Activated T-cell treated with anti-CD3 and anti-CD28 coated beads for 24 hours (primary cell): ENCODE data around the gene SIN3B.

Experiments
- DNase-seq: peaks from one replicate; pipeline ENCODE4 v3.0.0-alpha.2; 2020; ENCODE audit warnings: low read depth

SIN3B gene

GRCh38 chr19:16911046-16911445 lies 81.8 kb downstream of the SIN3B start:
- no peak for DNase-seq

- no peak for DNase-seq
These were observed 83.6 kb downstream of the SIN3B start for GRCh38 chr19:16912780-16913179.

GRCh38 chr19:16914421-16914820 lies 85.2 kb downstream of the SIN3B start:
- no peak for DNase-seq

GRCh38 chr19:16915135-16915534 lies 85.9 kb downstream of the SIN3B start:
- DNase-seq = no peak

GRCh38 chr19:16915734-16916133 lies 86.5 kb downstream of the SIN3B start:
- DNase-seq = no peak

GRCh38 chr19:16917401-16917800 lies 88.2 kb downstream of the SIN3B start:
- no peak for DNase-seq

- DNase-seq = no peak
These were observed 90.3 kb downstream of the SIN3B start for GRCh38 chr19:16919496-16919895.

GRCh38 chr19:16920816-16921529 lies 91.8 kb downstream of the SIN3B start:
- DNase-seq = no peak

- DNase-seq = no peak
These were observed 92.8 kb downstream of the SIN3B start for GRCh38 chr19:16921766-16922591.

GRCh38 chr19:16922592-16922934 lies 93.4 kb downstream of the SIN3B start:
- DNase-seq = no peak

- DNase-seq = no peak
These were observed 93.8 kb downstream of the SIN3B start for GRCh38 chr19:16922949-16923348.

- DNase-seq = no peak
These were observed 98.7 kb downstream of the SIN3B start for GRCh38 chr19:16927883-16928282.

GRCh38 chr19:16928351-16928750 lies 99.2 kb downstream of the SIN3B start:
- no peak for DNase-seq

GRCh38 chr19:16928916-16929315 lies 99.7 kb downstream of the SIN3B start:
- no peak for DNase-seq
